GM18907 (cell line): Measurements from ENCODE around the gene CSNK1A1.

ENCODE experiments used
- ATAC-seq: cut with Tn5 transposase; IDR thresholded peaks from one replicate; pipeline ENCODE4 v1.9.1; 2021; ENCODE audit warnings: mild to moderate bottlenecking, moderate library complexity; ENCODE audit not compliant: unreplicated experiment

CSNK1A1 gene

GRCh38 chr5:149443210-149443609 lies 108.0 kb downstream of the CSNK1A1 start:
- ATAC-seq: no peak

- ATAC-seq: peak; percentile 75
These were observed 108.6 kb downstream of the CSNK1A1 start for GRCh38 chr5:149442563-149443182.
